Liver (tissue), 10 donors: Measurements from ENCODE around the gene MAP7D1. TPM values are rescaled to one million over a fixed set of nuclear protein-coding genes. Genes with fewer than 3 reads are reported as not detected.
"Not testable (repeated sequence)": the region's sequence is repeated elsewhere in the genome, so short reads cannot be mapped to it uniquely, and the experiment has no call there.

Source experiments
- DNase-seq: peaks from one replicate; pipeline ENCODE4 v3.0.0-alpha.2; 2017; ENCODE audit warnings: low spot score
- H3K27ac ChIP-seq, 2 donors: one replicate each; pipeline ENCODE4 v1.7.0; 2013; ENCODE audit warnings: inconsistent platforms in 2 of 2, low read length in 2 of 2, control low read depth in 1 of 2, low read depth in 1 of 2, mild to moderate bottlenecking in 1 of 2
- H3K27me3 ChIP-seq, 4 donors: one replicate each; pipeline versions ENCODE4 v1.6.1 to v1.7.0; 2013; ENCODE audit warnings: low read length in 3 of 4, inconsistent platforms in 1 of 4, mild to moderate bottlenecking in 1 of 4, moderate library complexity in 1 of 4; ENCODE audit not compliant: control insufficient read depth in 4 of 4, insufficient read depth in 4 of 4
- H3K36me3 ChIP-seq, 4 donors: one replicate each; pipeline versions ENCODE4 v1.6.1 to v1.7.0; 2013; ENCODE audit warnings: low read length in 3 of 4, mild to moderate bottlenecking in 3 of 4, low read depth in 1 of 4, moderate library complexity in 1 of 4; ENCODE audit not compliant: control insufficient read depth in 4 of 4, insufficient read depth in 3 of 4
- H3K4me1 ChIP-seq, 4 donors: one replicate each; pipeline versions ENCODE4 v1.6.1 to v1.7.0; 2013; ENCODE audit warnings: low read length in 3 of 4, mild to moderate bottlenecking in 3 of 4, moderate library complexity in 1 of 4; ENCODE audit not compliant: control insufficient read depth in 4 of 4, insufficient read depth in 4 of 4
- H3K4me3 ChIP-seq, 3 donors: one replicate each; pipeline versions ENCODE4 v1.6.1 to v1.7.0; 2013; ENCODE audit warnings: low read length in 3 of 3, control low read depth in 1 of 3, low read depth in 1 of 3, mild to moderate bottlenecking in 1 of 3
- H3K9ac ChIP-seq, 2 donors: one replicate each; pipeline ENCODE4 v1.7.0; 2013; ENCODE audit warnings: low read length in 2 of 2, mild to moderate bottlenecking in 2 of 2, moderate library complexity in 2 of 2, control low read depth in 1 of 2, low read depth in 1 of 2
- H3K9me3 ChIP-seq, 4 donors: one replicate each; pipeline versions ENCODE4 v1.6.1 to v1.7.0; 2013; ENCODE audit warnings: low read length in 3 of 4; ENCODE audit not compliant: control insufficient read depth in 4 of 4
- ATF3 ChIP-seq: IDR thresholded peaks from 2 replicates; pipeline ENCODE4 v1.6.1; 2016; ENCODE audit warnings: antibody characterized with exemption
- FOXA2 ChIP-seq: IDR thresholded peaks from 2 replicates; pipeline ENCODE4 v1.6.1; 2016; ENCODE audit warnings: antibody characterized with exemption
- GABPA ChIP-seq, 2 donors: IDR thresholded peaks in 1 of 2; conservative IDR thresholded peaks in 1 of 2; 2 replicates each; pipeline ENCODE4 v1.6.1; 2016; ENCODE audit warnings: antibody characterized with exemption in 2 of 2, mild to moderate bottlenecking in 1 of 2, moderate library complexity in 1 of 2
- HNF4A ChIP-seq, 2 donors: conservative IDR thresholded peaks; 2 replicates each; pipeline ENCODE4 v1.6.1; 2016; ENCODE audit warnings: antibody characterized with exemption in 2 of 2, mild to moderate bottlenecking in 2 of 2
- HNF4G ChIP-seq: IDR thresholded peaks from 2 replicates; pipeline ENCODE4 v1.6.1; 2016; ENCODE audit warnings: antibody characterized with exemption
- JUND ChIP-seq, 2 donors: IDR thresholded peaks; 2 replicates each; pipeline ENCODE4 v1.6.1; 2016; ENCODE audit warnings: antibody characterized with exemption in 2 of 2
- MAX ChIP-seq: IDR thresholded peaks from 2 replicates; pipeline ENCODE4 v1.6.1; 2016; ENCODE audit warnings: antibody characterized with exemption
- RAD21 ChIP-seq, 2 donors: IDR thresholded peaks; 2 replicates each; pipeline ENCODE4 v1.6.1; 2016; ENCODE audit warnings: antibody characterized with exemption in 2 of 2, mild to moderate bottlenecking in 2 of 2
- RXRA ChIP-seq, 2 donors: IDR thresholded peaks; 2 replicates each; pipeline ENCODE4 v1.6.1; 2017 to 2018; ENCODE audit warnings: antibody characterized with exemption in 2 of 2, mild to moderate bottlenecking in 1 of 2
- TAF1 ChIP-seq: conservative IDR thresholded peaks from 2 replicates; pipeline ENCODE4 v1.6.1; 2016; ENCODE audit warnings: antibody characterized with exemption, mild to moderate bottlenecking
- YY1 ChIP-seq: IDR thresholded peaks from 2 replicates; pipeline ENCODE4 v1.6.1; 2016; ENCODE audit warnings: antibody characterized with exemption, mild to moderate bottlenecking
- WGBS: extraction: QIAGEN DNeasy Blood & Tissue Kit; methylation state at CpG from one replicate; pipeline ENCODE4 v1.1.7; 2013; 5-methylcytosine and 5-hydroxymethylcytosine counted together
- polyA plus RNA-seq, 2 donors: library from polyadenylated mRNA; stranded (reverse) in 1 of 2; unstranded in 1 of 2; fragments of 200-250 nt in 1 of 2; fragments of >200 nt in 1 of 2; fragmentation: Nextera tagmentation in 1 of 2; extraction: Ambion mirVana in 1 of 2; gene quantifications; one replicate each; pipeline versions ENCODE4 v1.2.1 to v1.2.3, GENCODE V29; 2013 to 2015
- small RNA-seq: library from RNA; depleted of rRNA; stranded (forward); fragments of <200 nt; gene quantifications from one replicate; pipeline ENCODE3, GENCODE V24; 2014
- total RNA-seq, 2 donors: library from RNA; depleted of rRNA; stranded (reverse); fragments of >200 nt; gene quantifications; one replicate each; pipeline ENCODE4 v1.2.3, GENCODE V29; 2014
- TF ChIP-seq, protein P1 (sequence below): fragments of 150-350 bp; IDR thresholded peaks from 2 replicates; pipeline ENCODE4 v1.5.1; 2017; ENCODE audit warnings: improper control_type of control experiment, low read depth, low read length; ENCODE audit not compliant: missing input control
- donor health status: healthy.
- donor health status: healthy.
- donor health status: healthy.
- donor health status: healthy.
- donor health status: healthy.

The MAP7D1 gene
- total and polyA plus RNA-seq, 4 donors: 5.6 to 15.1 (median 12.9) TPM

- WGBS: 0% methylated on average over 29 of the region's 29 CpGs
- H3K27ac ChIP-seq: peak overlapping the region; percentile 93 to 98
- H3K9ac ChIP-seq: peak overlapping the region; percentile 89 to 93
- no peaks in the 10 kb centered on the region for H3K9me3 ChIP-seq
- H3K36me3 ChIP-seq: peaks cover 2 to 4% (median 3%) of the 10 kb centered on the region in 4 donors
- TF ChIP-seq RAD21 (IDR thresholded peaks at IDR 0.05) (peak; percentile 38 to 71), GABPA (IDR thresholded peaks at IDR 0.05 in 1 of 2, conservative IDR thresholded peaks at IDR 0.05 in 1 of 2) (no peak), RXRA (IDR thresholded peaks at IDR 0.05) (peak; percentile 8 to 36), HNF4A (conservative IDR thresholded peaks at IDR 0.05) (peak; percentile 4 to 38), MAX (peak; percentile 38), YY1 (no peak), TAF1 (peak; percentile 22)
- TF ChIP-seq, protein P1, sequence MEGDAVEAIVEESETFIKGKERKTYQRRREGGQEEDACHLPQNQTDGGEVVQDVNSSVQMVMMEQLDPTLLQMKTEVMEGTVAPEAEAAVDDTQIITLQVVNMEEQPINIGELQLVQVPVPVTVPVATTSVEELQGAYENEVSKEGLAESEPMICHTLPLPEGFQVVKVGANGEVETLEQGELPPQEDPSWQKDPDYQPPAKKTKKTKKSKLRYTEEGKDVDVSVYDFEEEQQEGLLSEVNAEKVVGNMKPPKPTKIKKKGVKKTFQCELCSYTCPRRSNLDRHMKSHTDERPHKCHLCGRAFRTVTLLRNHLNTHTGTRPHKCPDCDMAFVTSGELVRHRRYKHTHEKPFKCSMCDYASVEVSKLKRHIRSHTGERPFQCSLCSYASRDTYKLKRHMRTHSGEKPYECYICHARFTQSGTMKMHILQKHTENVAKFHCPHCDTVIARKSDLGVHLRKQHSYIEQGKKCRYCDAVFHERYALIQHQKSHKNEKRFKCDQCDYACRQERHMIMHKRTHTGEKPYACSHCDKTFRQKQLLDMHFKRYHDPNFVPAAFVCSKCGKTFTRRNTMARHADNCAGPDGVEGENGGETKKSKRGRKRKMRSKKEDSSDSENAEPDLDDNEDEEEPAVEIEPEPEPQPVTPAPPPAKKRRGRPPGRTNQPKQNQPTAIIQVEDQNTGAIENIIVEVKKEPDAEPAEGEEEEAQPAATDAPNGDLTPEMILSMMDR: peak; percentile 49
- H3K27me3 ChIP-seq: no peaks in the 10 kb centered on the region
- DNase-seq: no peak
- H3K4me1 ChIP-seq: peaks cover 0 to 30% (median 22%) of the 10 kb centered on the region in 4 donors
- peak overlapping the region; percentile 74 to 99 (median 94) for H3K4me3 ChIP-seq
These were observed 68.8 kb downstream of the MAP7D1 start for GRCh38 chr1:36224537-36225282.

DNA sequence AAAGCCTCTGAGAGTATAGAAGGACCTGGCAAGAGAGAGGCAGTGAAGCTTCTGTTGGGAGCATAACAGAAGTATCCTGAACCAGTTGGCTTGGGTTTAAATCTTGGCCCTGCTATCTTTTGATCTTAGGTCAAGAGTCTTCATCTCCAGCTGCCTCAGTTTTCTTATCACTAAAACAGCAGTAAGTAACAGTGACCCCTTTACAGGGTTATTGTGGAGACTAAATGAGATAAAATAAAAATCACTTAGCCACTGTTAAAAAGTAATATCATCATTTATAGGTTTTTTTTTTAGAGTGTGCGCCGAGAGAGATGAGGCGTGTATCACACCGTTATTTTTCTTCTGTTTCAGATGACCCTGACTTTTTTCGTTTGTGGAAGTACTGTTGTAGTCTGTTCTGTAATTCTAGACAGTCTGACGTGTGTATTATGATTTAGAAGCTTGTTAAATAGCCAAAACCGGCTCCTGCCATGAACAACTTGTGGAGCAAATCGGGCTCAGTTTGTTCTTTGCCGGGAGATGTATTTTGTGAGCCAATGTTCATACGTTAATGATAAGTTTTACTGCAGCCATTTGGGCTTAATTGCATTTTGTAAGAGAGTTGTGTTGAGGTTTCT is 69.4 kb downstream of the MAP7D1 start:
- Histone ChIP-seq H3K9me3 (no peaks in the 10 kb centered on the region), H3K27ac (peak overlapping the region; percentile 93 to 98), H3K36me3 (peaks cover 2 to 5% (median 3%) of the 10 kb centered on the region in 4 donors), H3K9ac (peak overlapping the region; percentile 89 to 93), H3K4me1 (peaks cover 0 to 30% (median 23%) of the 10 kb centered on the region in 4 donors), H3K4me3 (peak overlapping the region; percentile 74 to 99 (median 94)), H3K27me3 (no peaks in the 10 kb centered on the region)
- WGBS: 9% methylated on average over 10 of the region's 10 CpGs
- TF ChIP-seq HNF4A (conservative IDR thresholded peaks at IDR 0.05) (no peak), ATF3 (no peak), JUND (IDR thresholded peaks at IDR 0.05) (no peak), HNF4G (no peak), FOXA2 (no peak)
- DNase-seq: no peak

DNA sequence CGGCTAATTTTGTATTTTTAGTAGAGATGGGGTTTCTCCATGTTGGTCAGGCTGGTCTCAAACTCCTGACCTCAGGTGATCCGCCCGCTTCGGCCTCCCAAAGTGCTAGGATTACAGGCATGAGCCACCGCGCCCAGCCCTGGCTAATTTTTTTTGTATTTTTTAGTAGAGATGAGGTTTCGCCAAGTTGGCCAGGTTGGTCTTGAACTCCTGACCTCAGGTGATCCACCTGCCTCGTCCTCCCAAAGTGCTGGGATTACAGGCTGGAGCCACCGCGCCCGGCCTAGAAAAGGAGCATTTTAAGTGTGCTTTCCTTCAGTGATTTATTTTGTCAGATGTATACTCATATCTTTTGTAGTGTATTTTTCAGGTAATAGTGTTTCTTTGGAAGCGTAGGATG is 74.3 kb downstream of the MAP7D1 start:
- H3K9me3 ChIP-seq, H3K27me3 ChIP-seq, H3K9ac ChIP-seq, DNase-seq, H3K27ac ChIP-seq, H3K4me3 ChIP-seq: not testable (repeated sequence)
- H3K4me1 ChIP-seq: peaks cover 4 to 33% (median 28%) of the 10 kb centered on the region in 4 donors
- H3K36me3 ChIP-seq: peaks cover 4 to 17% (median 8%) of the 10 kb centered on the region in 4 donors
- WGBS: 94% methylated on average over 12 of the region's 12 CpGs

Small RNA genes lying within 50 kb of the gene (small RNA-seq; reads per million reads assigned to genes)
- gene RN7SL131P: not detected

Other genes starting within 250 kb of the MAP7D1 start
- 10 to 100 TPM in 1 of 2 donors, 1 to 10 TPM in 1; 5.9 to 19.5 TPM for gene AGO3, start 225.1 kb upstream of the MAP7D1 start, total RNA-seq
- 1 to 10 TPM; 3.0 to 8.3 TPM for gene AGO3, start 225.1 kb upstream of the MAP7D1 start, polyA plus RNA-seq
- under 1 TPM; 0.14 to 0.17 TPM for gene TEKT2, start 72.1 kb upstream of the MAP7D1 start, total RNA-seq
- gene TEKT2, start 72.1 kb upstream of the MAP7D1 start, polyA plus RNA-seq: not detected
- gene ADPRS, start 67.3 kb upstream of the MAP7D1 start, total RNA-seq: 10 to 100 TPM; 10.4 to 11.7 TPM
- gene ADPRS, start 67.3 kb upstream of the MAP7D1 start, polyA plus RNA-seq: 10 to 100 TPM in 1 of 2 donors, 1 to 10 TPM in 1; 9.4 to 13.1 TPM
- gene COL8A2, start 30.9 kb upstream of the MAP7D1 start, total RNA-seq: under 1 TPM; 0.33 to 0.37 TPM
- gene COL8A2, start 30.9 kb upstream of the MAP7D1 start, polyA plus RNA-seq: under 1 TPM; 0.04 to 0.47 TPM
- gene TRAPPC3, start 6.7 kb upstream of the MAP7D1 start, total RNA-seq: 10 to 100 TPM; 30.4 to 56.1 TPM
- 10 to 100 TPM; 24.2 to 30.4 TPM for gene TRAPPC3, start 6.7 kb upstream of the MAP7D1 start, polyA plus RNA-seq
- 10 to 100 TPM; 48.9 to 55.1 TPM for gene THRAP3, start 68.3 kb downstream of the MAP7D1 start, total RNA-seq
- gene THRAP3, start 68.3 kb downstream of the MAP7D1 start, polyA plus RNA-seq: 10 to 100 TPM; 21.3 to 42.8 TPM
- gene SH3D21, start 150.2 kb downstream of the MAP7D1 start, total RNA-seq: 1 to 10 TPM in 1 of 2 donors, under 1 TPM in 1; 0.47 to 1.0 TPM
- gene SH3D21, start 150.2 kb downstream of the MAP7D1 start, polyA plus RNA-seq: under 1 TPM; 0.29 to 0.36 TPM
- 10 to 100 TPM in 1 of 2 donors, 1 to 10 TPM in 1; 5.6 to 22.7 TPM for gene EVA1B, start 167.5 kb downstream of the MAP7D1 start, total RNA-seq
- gene EVA1B, start 167.5 kb downstream of the MAP7D1 start, polyA plus RNA-seq: 10 to 100 TPM in 1 of 2 donors, 1 to 10 TPM in 1; 3.3 to 11.2 TPM
- gene STK40, start 229.8 kb downstream of the MAP7D1 start, total RNA-seq: 10 to 100 TPM; 21.6 to 22.3 TPM
- gene STK40, start 229.8 kb downstream of the MAP7D1 start, polyA plus RNA-seq: 10 to 100 TPM; 13.0 to 26.8 TPM
- 1 to 10 TPM; 6.2 to 8.0 TPM for gene LSM10, start 241.7 kb downstream of the MAP7D1 start, total RNA-seq
- gene LSM10, start 241.7 kb downstream of the MAP7D1 start, polyA plus RNA-seq: 10 to 100 TPM; 40.2 to 45.2 TPM